Measurements from ENCODE around the gene FOXP4.

FOXP4 gene

GRCh38 chr6:41595166-41595565, 49.0 kb downstream of the FOXP4 start:
- in situ Hi-C loops (cut with HindIII; ENCODE audit: low sequenced_read_pairs): loop anchor here (10.0 kb wide), 1 partner anchor 200 kb away; no protein-coding TSS in a partner anchor

- in situ Hi-C loops (cut with HindIII; ENCODE audit: low sequenced_read_pairs): loop anchor here (10.0 kb wide), 1 partner anchor 201 kb away; no protein-coding TSS in a partner anchor
Measured at GRCh38 chr6:41596096-41596685, 50.0 kb downstream of the FOXP4 start.

GRCh38 chr6:41596807-41597206, 50.6 kb downstream of the FOXP4 start:
- in situ Hi-C loops (cut with HindIII; ENCODE audit: low sequenced_read_pairs): loop anchor here (10.0 kb wide), 1 partner anchor 202 kb away; no protein-coding TSS in a partner anchor

- in situ Hi-C loops (cut with HindIII; ENCODE audit: low sequenced_read_pairs): loop anchor here (10.0 kb wide), 1 partner anchor 203 kb away; no protein-coding TSS in a partner anchor
Measured at GRCh38 chr6:41597246-41598000, 51.2 kb downstream of the FOXP4 start.

GRCh38 chr6:41598670-41599014, 52.5 kb downstream of the FOXP4 start:
- in situ Hi-C loops (cut with HindIII; ENCODE audit: low sequenced_read_pairs): loop anchor here (10.0 kb wide), 1 partner anchor 204 kb away; no protein-coding TSS in a partner anchor

- in situ Hi-C loops (cut with HindIII; ENCODE audit: low sequenced_read_pairs): loop anchor here (10.0 kb wide), 1 partner anchor 204 kb away; no protein-coding TSS in a partner anchor
Measured at GRCh38 chr6:41599015-41599851, 53.1 kb downstream of the FOXP4 start.

GRCh38 chr6:41599852-41600445, 53.8 kb downstream of the FOXP4 start:
- in situ Hi-C loops (cut with HindIII; ENCODE audit: low sequenced_read_pairs): loop anchor here (10.0 kb wide), 1 partner anchor 205 kb away; no protein-coding TSS in a partner anchor

- in situ Hi-C loops (cut with HindIII; ENCODE audit: low sequenced_read_pairs): no loop called here
Measured at GRCh38 chr6:41600499-41601247, 54.5 kb downstream of the FOXP4 start.

GRCh38 chr6:41601248-41601549, 55.0 kb downstream of the FOXP4 start:
- in situ Hi-C loops (cut with HindIII; ENCODE audit: low sequenced_read_pairs): no loop called here

- in situ Hi-C loops (cut with HindIII; ENCODE audit: low sequenced_read_pairs): no loop called here
Measured at GRCh38 chr6:41602422-41602743, 56.2 kb downstream of the FOXP4 start.

- in situ Hi-C loops (cut with HindIII; ENCODE audit: low sequenced_read_pairs): no loop called here
Measured at GRCh38 chr6:41602864-41603608, 56.9 kb downstream of the FOXP4 start.

GRCh38 chr6:41604006-41604405, 57.8 kb downstream of the FOXP4 start:
- in situ Hi-C loops (cut with HindIII; ENCODE audit: low sequenced_read_pairs): no loop called here

- in situ Hi-C loops (cut with HindIII; ENCODE audit: low sequenced_read_pairs): no loop called here
Measured at GRCh38 chr6:41605649-41606048, 59.5 kb downstream of the FOXP4 start.

GRCh38 chr6:41607036-41607435, 60.9 kb downstream of the FOXP4 start:
- in situ Hi-C loops (cut with HindIII; ENCODE audit: low sequenced_read_pairs): no loop called here

GRCh38 chr6:41607736-41608135, 61.6 kb downstream of the FOXP4 start:
- in situ Hi-C loops (cut with HindIII; ENCODE audit: low sequenced_read_pairs): no loop called here

GRCh38 chr6:41608443-41609151, 62.4 kb downstream of the FOXP4 start:
- in situ Hi-C loops (cut with HindIII; ENCODE audit: low sequenced_read_pairs): no loop called here

- in situ Hi-C loops (cut with HindIII; ENCODE audit: low sequenced_read_pairs): loop anchor here (5.0 kb wide), 2 partner anchors 42 to 43 kb away; no protein-coding TSS in a partner anchor
Measured at GRCh38 chr6:41614715-41615114, 68.5 kb downstream of the FOXP4 start.

GRCh38 chr6:41615311-41615710, 69.1 kb downstream of the FOXP4 start:
- in situ Hi-C loops (cut with HindIII; ENCODE audit: low sequenced_read_pairs): no loop called here

- in situ Hi-C loops (cut with HindIII; ENCODE audit: low sequenced_read_pairs): no loop called here
Measured at GRCh38 chr6:41618598-41618997, 72.4 kb downstream of the FOXP4 start.

All from endothelial cell of hepatic sinusoid (primary cell).